Neural crest cell (in vitro differentiated cells): ENCODE measurements around the gene CATSPERD. TPM values are rescaled to one million over a fixed set of nuclear protein-coding genes. Genes with fewer than 3 reads are reported as not detected.

Experiments used
- DNase-seq: peaks from one replicate; pipeline ENCODE4 v3.0.0; 2021; ENCODE audit warnings: low read depth, mixed read lengths, low spot score
- H3K27ac Mint-ChIP-seq: one replicate; pipeline ENCODE4 v1.8.0; 2021; ENCODE audit warnings: mild to moderate bottlenecking, mixed read lengths; ENCODE audit not compliant: unreplicated experiment
- H3K27me3 Mint-ChIP-seq: 2 replicates; pipeline ENCODE4 v1.8.0; 2021; ENCODE audit warnings: low read depth, mild to moderate bottlenecking, mixed read lengths
- H3K36me3 Mint-ChIP-seq: 2 replicates; pipeline ENCODE4 v1.8.0; 2021; ENCODE audit warnings: low read depth, mild to moderate bottlenecking, mixed read lengths
- H3K4me1 Mint-ChIP-seq: 2 replicates; pipeline ENCODE4 v1.8.0; 2021; ENCODE audit warnings: mixed read lengths
- H3K4me3 Mint-ChIP-seq: one replicate; pipeline ENCODE4 v1.8.0; 2021; ENCODE audit warnings: mild to moderate bottlenecking, mixed read lengths
- H3K9me3 Mint-ChIP-seq: 2 replicates; pipeline ENCODE4 v1.8.0; 2021; ENCODE audit warnings: mixed read lengths
- total RNA-seq: library from RNA; stranded (reverse); gene quantifications from 2 replicates; pipeline ENCODE4 v1.2.1, GENCODE V29; 2021
- TF ChIP-seq, protein P1 (sequence below): fragments of 200-600 bp; sonication (generic); conservative IDR thresholded peaks from 2 replicates; pipeline ENCODE4 v1.5.0; 2021; ENCODE audit warnings: antibody characterized with exemption, mild to moderate bottlenecking

Gene CATSPERD
- total RNA-seq, 1 donor from 2014 or later, result not detected

DNA sequence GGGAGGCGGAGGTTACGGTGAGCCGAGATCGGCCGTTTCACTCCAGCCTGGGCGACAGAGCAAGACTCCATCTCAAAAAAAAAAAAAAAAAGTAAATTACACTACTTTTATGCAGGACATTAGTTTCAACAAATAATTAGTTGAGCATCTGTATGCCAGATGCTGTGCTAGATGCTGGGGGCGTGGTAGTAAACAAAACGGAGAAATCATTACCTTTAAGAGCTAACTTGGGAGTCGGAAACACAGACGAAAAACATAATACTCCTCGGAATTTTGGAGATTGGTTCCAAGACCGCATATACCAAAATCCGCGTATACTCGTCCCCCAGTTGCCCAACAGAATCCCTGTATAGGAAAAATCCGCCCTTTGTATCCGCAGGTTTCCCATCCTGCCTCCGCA is 71.8 kb downstream of the CATSPERD start:
- Mint-ChIP-seq H3K4me1 (peaks cover 14% of the 10 kb centered on the region), H3K36me3 (peaks cover 8% of the 10 kb centered on the region), H3K4me3 (no peak overlapping the region), H3K27me3 (peaks cover 3% of the 10 kb centered on the region), H3K9me3 (peaks cover 2% of the 10 kb centered on the region), H3K27ac (no peak overlapping the region)
- DNase-seq, result no peak
- TF ChIP-seq, protein P1, sequence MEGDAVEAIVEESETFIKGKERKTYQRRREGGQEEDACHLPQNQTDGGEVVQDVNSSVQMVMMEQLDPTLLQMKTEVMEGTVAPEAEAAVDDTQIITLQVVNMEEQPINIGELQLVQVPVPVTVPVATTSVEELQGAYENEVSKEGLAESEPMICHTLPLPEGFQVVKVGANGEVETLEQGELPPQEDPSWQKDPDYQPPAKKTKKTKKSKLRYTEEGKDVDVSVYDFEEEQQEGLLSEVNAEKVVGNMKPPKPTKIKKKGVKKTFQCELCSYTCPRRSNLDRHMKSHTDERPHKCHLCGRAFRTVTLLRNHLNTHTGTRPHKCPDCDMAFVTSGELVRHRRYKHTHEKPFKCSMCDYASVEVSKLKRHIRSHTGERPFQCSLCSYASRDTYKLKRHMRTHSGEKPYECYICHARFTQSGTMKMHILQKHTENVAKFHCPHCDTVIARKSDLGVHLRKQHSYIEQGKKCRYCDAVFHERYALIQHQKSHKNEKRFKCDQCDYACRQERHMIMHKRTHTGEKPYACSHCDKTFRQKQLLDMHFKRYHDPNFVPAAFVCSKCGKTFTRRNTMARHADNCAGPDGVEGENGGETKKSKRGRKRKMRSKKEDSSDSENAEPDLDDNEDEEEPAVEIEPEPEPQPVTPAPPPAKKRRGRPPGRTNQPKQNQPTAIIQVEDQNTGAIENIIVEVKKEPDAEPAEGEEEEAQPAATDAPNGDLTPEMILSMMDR, result no peak

DNA sequence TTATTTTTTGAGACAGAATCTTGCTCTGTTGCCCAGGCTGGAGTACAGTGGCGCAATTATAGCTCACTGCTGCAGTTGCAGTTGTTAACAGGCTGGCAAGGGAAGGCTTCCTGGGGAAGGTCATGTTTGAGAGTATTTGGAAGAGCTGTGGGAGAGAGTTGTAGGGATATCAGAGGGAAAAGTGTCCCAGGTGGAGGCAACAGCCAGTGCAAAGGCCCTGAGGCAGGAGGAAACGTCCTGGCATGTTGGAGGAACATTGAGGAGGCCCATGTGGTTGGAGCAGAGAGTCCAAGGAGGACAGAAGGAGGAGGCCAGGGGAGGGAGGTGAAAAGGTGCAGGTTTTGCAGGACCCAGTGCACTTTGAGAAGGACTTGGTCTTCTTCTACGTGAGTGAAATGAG is 72.8 kb downstream of the CATSPERD start:
- no peak for DNase-seq
- H3K9me3 Mint-ChIP-seq, result peaks cover 2% of the 10 kb centered on the region
- peaks cover 8% of the 10 kb centered on the region for H3K36me3 Mint-ChIP-seq
- no peak overlapping the region for H3K4me3 Mint-ChIP-seq
- peaks cover 14% of the 10 kb centered on the region for H3K4me1 Mint-ChIP-seq
- no peak overlapping the region for H3K27ac Mint-ChIP-seq
- peaks cover 3% of the 10 kb centered on the region for H3K27me3 Mint-ChIP-seq
- TF ChIP-seq, protein P1, result no peak

DNA sequence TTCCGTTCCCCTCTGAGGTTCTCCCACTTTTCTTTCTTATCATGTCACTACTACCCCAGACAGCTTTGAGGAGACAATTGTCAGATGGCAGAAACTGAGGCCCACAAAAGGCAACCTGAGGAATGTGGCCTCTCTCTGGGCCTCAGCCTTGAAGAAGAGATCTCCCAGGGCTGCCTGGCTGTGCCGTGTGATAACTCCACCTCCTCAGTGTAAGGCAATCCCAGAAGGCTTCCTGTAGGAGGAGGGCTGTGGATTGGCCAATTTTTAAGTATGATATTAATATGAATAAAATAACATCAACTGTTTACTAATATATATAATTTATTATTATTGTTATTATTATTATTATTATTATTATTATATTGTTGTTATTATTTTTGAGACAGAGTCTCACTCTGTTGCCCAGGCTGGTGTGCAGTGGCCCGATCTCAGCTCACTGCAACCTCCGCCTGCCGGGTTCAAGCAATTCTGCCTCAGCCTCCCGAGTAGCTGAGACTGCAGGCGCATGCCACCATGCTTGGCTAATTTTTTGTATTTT is 75.0 kb downstream of the CATSPERD start:
- Mint-ChIP-seq H3K4me3 (no peak overlapping the region), H3K9me3 (peaks cover 2% of the 10 kb centered on the region), H3K36me3 (peaks cover 4% of the 10 kb centered on the region), H3K27me3 (peaks cover 2% of the 10 kb centered on the region), H3K27ac (no peak overlapping the region), H3K4me1 (peaks cover 9% of the 10 kb centered on the region)
- DNase-seq, result no peak
- TF ChIP-seq, protein P1, result no peak

DNA sequence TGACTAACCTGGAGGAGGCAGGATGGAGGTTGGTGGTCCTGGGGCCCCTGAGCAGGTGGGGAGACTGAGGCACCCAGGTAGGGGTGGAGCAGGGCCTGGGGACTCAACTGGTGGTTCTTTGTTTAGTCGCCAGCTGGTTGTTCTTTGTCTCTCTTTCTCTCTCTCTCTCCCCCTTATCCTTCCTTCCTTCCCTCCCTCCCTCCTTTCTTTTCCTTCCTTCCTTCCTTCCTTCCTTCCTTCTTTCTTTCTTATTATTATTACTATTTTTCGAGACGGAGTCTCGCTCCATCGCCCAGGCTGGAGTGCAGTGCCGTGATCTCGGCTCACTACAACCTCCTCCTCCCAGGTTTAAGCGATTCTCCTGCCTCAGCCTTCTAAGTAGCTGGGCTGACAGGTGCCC is 77.8 kb downstream of the CATSPERD start:
- TF ChIP-seq, protein P1, result no peak
- Mint-ChIP-seq H3K27ac (no peak overlapping the region), H3K4me1 (peaks cover 11% of the 10 kb centered on the region), H3K9me3 (no peaks in the 10 kb centered on the region), H3K27me3 (peaks cover 9% of the 10 kb centered on the region), H3K36me3 (no peaks in the 10 kb centered on the region), H3K4me3 (no peak overlapping the region)
- no peak for DNase-seq

DNA sequence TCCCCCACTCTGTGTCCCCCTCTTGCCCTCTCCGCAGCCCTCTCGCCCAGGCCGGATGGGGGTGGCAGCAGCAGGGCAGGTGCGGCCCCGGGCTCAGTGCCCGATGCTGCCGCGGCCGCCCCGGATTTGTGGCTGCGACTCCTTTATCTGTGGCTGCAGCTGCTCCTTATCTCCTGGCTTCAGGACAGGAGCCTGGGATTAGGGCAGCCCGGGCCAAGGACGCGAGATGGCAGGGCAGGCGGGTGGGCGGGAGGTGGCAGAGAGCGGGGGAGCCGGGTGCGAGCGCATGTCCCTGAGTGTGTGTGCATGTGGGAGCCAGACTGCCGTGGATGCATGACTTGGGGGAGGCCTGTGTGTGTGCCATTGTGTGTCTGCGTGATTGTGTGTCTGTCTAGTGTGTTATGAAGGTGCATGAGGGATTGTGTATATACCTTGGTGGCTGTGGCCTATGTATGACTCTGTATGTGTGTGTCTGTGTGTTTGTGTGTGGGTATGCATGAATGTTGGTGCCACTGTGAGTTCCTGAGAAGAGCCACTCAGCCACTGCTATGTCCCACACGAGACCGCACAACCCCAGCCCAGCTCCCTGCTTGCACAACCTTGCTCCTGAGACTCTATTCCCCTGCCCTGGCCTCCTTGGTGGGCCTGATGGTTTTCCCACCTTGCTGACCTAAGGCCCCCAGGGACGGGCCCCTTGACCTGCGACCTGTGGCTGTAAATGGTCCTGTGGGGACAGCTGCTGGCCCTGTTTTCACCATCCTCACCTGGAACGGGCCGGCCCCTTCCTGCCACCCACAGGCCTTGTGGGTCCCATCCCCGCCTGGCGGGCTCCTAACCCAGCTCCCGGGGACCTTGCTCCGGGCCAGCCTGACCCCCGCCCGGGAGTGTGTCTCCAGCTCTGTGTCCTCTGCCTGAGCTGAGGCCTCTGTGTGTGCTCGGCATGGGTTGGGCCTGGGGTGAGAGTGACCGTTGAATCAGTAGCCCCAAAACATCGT is 79.1 kb downstream of the CATSPERD start:
- Mint-ChIP-seq H3K4me3 (no peak overlapping the region), H3K36me3 (no peaks in the 10 kb centered on the region), H3K27ac (no peak overlapping the region), H3K9me3 (no peaks in the 10 kb centered on the region), H3K27me3 (peaks cover 20% of the 10 kb centered on the region), H3K4me1 (peaks cover 23% of the 10 kb centered on the region)
- DNase-seq, result no peak
- TF ChIP-seq, protein P1, result no peak
